Gastroesophageal sphincter (tissue), 3 donors: ENCODE results near the gene TMEM82.

Experiments used
- CTCF ChIP-seq, 4 experiments: fragments of 200-600 bp in 2 of 4; fragments of 450-650 bp in 2 of 4; sonication (generic) in 1 of 4; IDR thresholded peaks; one replicate each; pipeline ENCODE4 v1.5.1; 2017 to 2019; ENCODE audit warnings: antibody characterized with exemption in 4 of 4, mild to moderate bottlenecking in 2 of 4, moderate library complexity in 2 of 4
- EP300 ChIP-seq: sonication (generic); formaldehyde crosslinking; IDR thresholded peaks from one replicate; pipeline ENCODE4 v1.6.1; 2017; ENCODE audit warnings: antibody characterized with exemption, mild to moderate bottlenecking
- POLR2A ChIP-seq, 2 donors: fragments of 450-650 bp; IDR thresholded peaks; one replicate each; pipeline ENCODE4 v1.6.1; 2017; ENCODE audit warnings: antibody characterized with exemption in 2 of 2, mild to moderate bottlenecking in 2 of 2, moderate library complexity in 1 of 2
- POLR2AphosphoS5 ChIP-seq: sonication (generic); formaldehyde crosslinking; IDR thresholded peaks from one replicate; pipeline ENCODE4 v1.6.1; 2017; ENCODE audit warnings: antibody characterized with exemption

- no peak for TF ChIP-seq CTCF (IDR thresholded peaks at IDR 0.05)
- TF ChIP-seq EP300, result no peak
- TF ChIP-seq POLR2AphosphoS5, result no peak
- no peak for TF ChIP-seq POLR2A (IDR thresholded peaks at IDR 0.05)
Observed at GRCh38 chr1:15732686-15733081, 9.6 kb upstream of the TMEM82 start.
